GM18951 (cell line): ENCODE data around the gene TMEM62.
"Not testable (repeated sequence)": the region's sequence is repeated elsewhere in the genome, so short reads cannot be mapped to it uniquely, and the experiment has no call there.

ENCODE experiments used
- POLR2A ChIP-seq: IDR thresholded peaks from 4 replicates; pipeline ENCODE4 v1.6.1; 2011; ENCODE audit warnings: mild to moderate bottlenecking; ENCODE audit not compliant: insufficient read length, insufficient read depth; ENCODE audit errors: extremely low read depth
- in situ Hi-C: fragments of 300-500 bp; cut with MboI; formaldehyde crosslinking; loops from one replicate; pipeline ENCODE4 v1.12.0; 2022; ENCODE audit warnings: low sequenced_read_pairs, mixed read lengths, inconsistent platforms; ENCODE audit not compliant: unreplicated experiment

The TMEM62 gene

GRCh38 chr15:43214592-43215295 lies 81.4 kb downstream of the TMEM62 start:
- no peak for TF ChIP-seq POLR2A
- in situ Hi-C loops = no loop called here

DNA sequence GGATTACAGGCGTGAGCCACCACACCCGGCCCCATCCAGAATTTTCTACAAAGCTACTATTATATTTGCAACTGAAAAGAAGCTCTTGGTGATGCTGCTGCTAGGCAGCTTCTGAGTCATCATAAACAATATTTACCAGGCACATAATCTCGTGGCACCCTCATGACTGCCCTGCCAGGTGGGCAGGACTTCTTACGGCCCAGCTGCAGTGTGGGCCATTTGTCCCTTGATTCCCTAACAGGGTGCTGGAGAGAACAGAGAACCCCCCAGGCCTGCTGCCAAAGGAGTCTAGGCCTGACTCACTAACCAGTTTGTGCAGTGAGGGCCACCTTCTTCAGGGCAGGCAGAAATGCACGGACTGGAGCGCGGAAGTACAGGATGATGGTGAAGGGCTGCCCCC lies 82.6 kb downstream of the TMEM62 start:
- no peak for TF ChIP-seq POLR2A
- in situ Hi-C loops = no loop called here

DNA sequence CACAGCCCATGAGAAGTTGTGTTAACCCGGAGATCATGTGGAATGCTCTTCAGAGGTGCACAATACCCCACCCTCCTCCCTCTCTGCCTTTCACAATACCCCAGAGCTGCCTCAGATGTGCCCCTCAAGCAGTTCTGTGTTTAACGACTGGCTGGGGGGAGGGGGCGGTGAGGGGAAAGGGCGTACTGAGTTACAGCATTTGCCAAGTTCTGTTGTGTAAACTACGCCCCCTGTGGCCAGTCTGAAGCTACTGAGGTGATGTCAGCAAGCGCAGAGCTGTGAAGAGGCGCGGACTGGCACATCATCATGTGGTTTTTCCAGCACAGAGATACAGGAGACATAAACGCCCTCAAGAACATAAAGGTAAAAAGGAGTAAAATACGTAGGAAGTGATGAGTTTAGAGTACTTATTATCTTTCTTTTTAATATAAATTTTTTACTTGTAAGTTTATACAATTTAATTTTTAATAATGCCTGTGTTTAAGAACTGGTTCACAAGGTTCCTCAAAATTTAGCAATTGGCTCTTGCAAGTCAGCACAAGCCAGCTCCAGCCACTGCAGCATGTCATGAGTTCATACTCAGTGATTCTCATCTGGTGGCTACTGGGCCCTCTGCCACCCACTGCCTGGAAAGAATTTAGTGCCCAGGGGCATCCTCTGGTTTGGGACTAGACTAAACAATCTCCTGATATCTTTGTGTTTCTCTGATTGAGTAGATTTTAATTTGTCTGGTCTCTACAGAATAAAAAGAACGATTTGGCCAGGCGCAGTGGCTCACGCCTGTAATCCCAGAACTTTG lies 85.7 kb downstream of the TMEM62 start:
- no peak for TF ChIP-seq POLR2A
- in situ Hi-C loops = no loop called here

GRCh38 chr15:43219929-43220928 lies 86.8 kb downstream of the TMEM62 start:
- in situ Hi-C loops = no loop called here
- TF ChIP-seq POLR2A = no peak

- no peak for TF ChIP-seq POLR2A
- in situ Hi-C loops = no loop called here
Measured at GRCh38 chr15:43220991-43221403, 87.6 kb downstream of the TMEM62 start, which contains the start of gene EPB42. Gene EPB42, minus strand, starts transcription at chr15:43221018. Its CDS starts 193 bp downstream, at chr15:43220825.

GRCh38 chr15:43221422-43221821 lies 88.0 kb downstream of the TMEM62 start:
- in situ Hi-C loops = no loop called here
- TF ChIP-seq POLR2A = no peak

DNA sequence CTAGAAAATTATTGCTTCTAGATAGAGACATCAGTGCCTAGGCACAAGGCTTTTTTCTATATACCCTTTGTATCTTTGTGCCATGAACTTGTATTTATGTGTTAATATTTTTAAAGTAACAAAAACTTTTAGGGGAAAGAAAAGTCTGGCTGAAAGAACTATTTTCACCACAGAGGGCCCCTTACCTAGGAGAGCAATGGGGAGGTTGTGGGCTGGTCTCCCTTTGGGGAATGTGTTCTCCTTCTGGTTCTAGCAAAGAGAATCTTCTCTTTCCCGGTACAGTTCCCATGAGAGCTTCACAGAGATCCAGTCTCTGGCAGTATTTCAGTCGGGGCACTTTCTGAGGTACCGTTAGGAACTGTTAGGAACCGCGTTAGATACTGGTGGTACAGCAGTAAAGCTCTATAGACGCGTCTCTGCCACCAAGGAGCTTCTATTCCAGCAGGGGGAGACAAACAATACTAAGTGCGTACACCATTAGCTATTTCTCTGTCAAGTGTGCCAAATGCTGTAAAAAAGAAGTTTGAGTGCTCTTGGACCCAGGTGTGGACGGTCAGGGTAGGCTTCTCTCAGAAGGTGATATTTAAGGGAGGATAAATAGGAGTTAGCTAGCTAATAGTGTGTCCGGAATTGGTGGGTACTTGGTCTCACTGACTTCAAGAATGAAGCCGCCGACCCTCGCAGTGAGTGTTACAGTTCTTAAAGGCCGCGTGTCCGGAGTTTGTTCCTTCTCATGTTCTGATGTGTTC lies 92.0 kb downstream of the TMEM62 start:
- in situ Hi-C loops = no loop called here
- TF ChIP-seq POLR2A = no peak

DNA sequence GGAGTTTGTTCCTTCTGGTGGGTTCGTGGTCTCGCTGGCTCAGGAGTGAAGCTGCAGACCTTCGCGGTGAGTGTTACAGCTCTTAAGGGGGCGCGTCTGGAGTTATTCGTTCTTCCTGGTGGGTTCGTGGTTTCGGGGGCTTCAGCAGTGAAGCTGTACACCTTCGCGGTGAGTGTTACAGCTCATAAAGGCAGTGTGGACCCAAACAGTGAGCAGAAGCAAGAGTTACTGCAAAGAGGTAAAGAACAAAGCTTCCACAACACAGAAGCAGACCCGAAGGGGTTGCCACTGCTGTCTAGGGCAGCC lies 92.5 kb downstream of the TMEM62 start:
- in situ Hi-C loops = not testable (repeated sequence)

DNA sequence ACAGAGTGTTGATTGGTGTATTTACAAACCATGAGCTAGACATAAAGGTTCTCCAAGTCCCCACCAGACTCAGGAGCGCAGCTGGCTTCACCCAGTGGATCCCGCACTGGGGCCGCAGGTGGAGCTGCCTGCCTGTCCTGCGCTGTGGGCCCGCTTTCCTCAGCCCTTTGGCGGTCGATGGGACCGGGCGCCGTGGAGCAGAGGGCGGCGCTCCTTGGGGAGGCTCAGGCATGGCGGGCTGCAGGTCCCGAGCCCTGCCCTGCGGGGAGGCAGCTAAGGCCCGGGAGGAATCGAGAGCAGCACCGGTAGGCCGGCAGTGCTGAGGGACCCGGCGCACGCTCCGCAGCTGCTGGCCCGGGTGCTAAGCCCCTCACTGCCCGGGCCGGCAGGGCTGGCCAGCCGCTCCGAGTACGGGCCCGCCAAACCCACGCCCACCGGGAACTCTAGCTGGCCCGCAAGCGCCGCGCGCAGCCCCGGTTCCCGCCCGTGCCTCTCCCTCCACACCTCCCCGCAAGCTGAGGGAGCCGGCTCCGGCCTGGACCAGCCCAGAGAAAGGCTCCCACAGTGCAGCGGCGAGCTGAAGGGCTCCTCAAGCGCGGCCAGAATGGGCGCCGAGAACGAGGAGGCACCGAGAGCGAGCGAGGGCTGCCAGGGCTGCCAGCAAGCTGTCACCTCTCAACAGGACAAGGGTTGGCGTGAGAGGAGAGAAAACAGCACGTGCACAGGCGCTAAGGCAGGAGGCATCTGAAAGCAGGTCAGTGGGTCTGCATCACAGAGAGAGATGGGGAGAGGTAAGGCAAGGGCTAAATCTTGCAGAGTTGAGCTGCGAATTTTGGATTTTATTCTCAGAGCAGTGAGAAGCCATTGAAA lies 93.3 kb downstream of the TMEM62 start:
- no peak for TF ChIP-seq POLR2A
- in situ Hi-C loops = no loop called here

DNA sequence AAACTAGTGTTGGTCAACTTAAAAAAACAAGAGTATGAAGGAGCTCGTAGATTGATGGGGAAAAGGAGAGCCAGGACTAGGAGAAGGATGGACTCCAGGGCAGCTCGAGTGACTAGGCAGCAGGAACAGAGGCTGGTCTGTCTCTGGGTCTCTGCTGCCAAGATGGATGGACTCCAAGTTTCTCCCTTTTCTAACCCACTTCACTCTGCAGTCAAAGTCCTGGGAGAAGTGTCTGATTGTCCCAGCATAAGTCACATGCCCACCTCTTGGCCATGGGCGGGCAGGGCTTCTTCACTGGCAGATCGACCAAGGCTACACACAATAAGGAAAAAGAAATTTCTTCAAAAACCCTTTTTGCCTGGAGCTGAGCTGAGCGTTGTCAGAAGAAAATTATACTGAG lies 96.6 kb downstream of the TMEM62 start:
- TF ChIP-seq POLR2A = no peak
- in situ Hi-C loops = loop anchor here (5.0 kb wide), 1 partner anchor 57 kb away; no protein-coding TSS in a partner anchor

GRCh38 chr15:43230640-43231115 lies 97.3 kb downstream of the TMEM62 start:
- in situ Hi-C loops = loop anchor here (5.0 kb wide), 1 partner anchor 57 kb away; no protein-coding TSS in a partner anchor

More at GRCh38 chr15:43230640-43231115, 97.3 kb downstream of the TMEM62 start:
- no peak for TF ChIP-seq POLR2A
